HCT116 (cell line): Measurements from ENCODE around the gene SLC35E2B. TPM values are rescaled to one million over a fixed set of nuclear protein-coding genes. Genes with fewer than 3 reads are reported as not detected.
A peak's percentile ranks its signal among the peaks of the same experiment; 100 is the strongest.

ENCODE experiments used
- ATAC-seq: fragments of 200-7000 bp; cut with Tn5 transposase; 2 replicates; pipeline ENCODE4 v1.9.1; 2020; ENCODE audit warnings: mild to moderate bottlenecking, moderate library complexity
- BruUV-seq: library from RNA; stranded (reverse); fragments of 400-500 nt; replicated peaks from 2 replicates; lab custom pipeline; 2021; lab: Mats Ljungman, UMichigan
- CTCF ChIA-PET: fragments of 300-600 bp; sonication (Branson Sonifier 250); formaldehyde crosslinking; loops from one replicate; lab custom pipeline; 2021; ENCODE audit warnings: antibody characterized with exemption; lab: Charles Lee
- POLR2A ChIA-PET: fragments of 300-600, 350-600 bp; sonication (Branson Sonifier 250); formaldehyde crosslinking; loops from one replicate; lab custom pipeline; 2021; ENCODE audit warnings: antibody characterized with exemption; lab: Charles Lee
- RAD21 ChIA-PET, 2 experiments: fragments of 300-600 bp; sonication (Branson Sonifier 250); formaldehyde crosslinking; loops; one replicate each; lab custom pipeline; 2023; ENCODE audit warnings: low total read pairs in 2 of 2; ENCODE audit not compliant: uncharacterized antibody in 2 of 2, unreplicated experiment in 2 of 2, low non-redundant PET in 1 of 2; lab: Charles Lee
- DNase-seq: peaks from one replicate; pipeline ENCODE4 v3.0.0-alpha.2; 2010; ENCODE audit warnings: low read depth, low spot score
- H2AFZ ChIP-seq: fragments of 200-600 bp; shearing (Covaris generic), sonication (generic); 2 replicates; pipeline ENCODE4 v1.6.1; 2017; ENCODE audit warnings: low read depth, mixed run types, mixed read lengths, antibody characterized with exemption, low read length; ENCODE audit not compliant: poor library complexity, severe bottlenecking
- H3K27ac ChIP-seq: 2 replicates; pipeline ENCODE4 v1.5.1; 2012; ENCODE audit warnings: low read depth, low read length
- H3K27me3 ChIP-seq: fragments of 200-600 bp; sonication (generic); 2 replicates; pipeline ENCODE4 v1.6.1; 2016; ENCODE audit warnings: mixed run types, low read length, mixed read lengths; ENCODE audit not compliant: insufficient read depth
- H3K36me3 ChIP-seq, 2 experiments: fragments of 200-500 bp in 1 of 2; fragments of 200-600 bp in 1 of 2; sonication (Bioruptor generic) in 1 of 2; sonication (generic) in 1 of 2; 2 replicates each; pipeline versions ENCODE4 v1.5.1 to v1.6.1; 2014 to 2016; ENCODE audit warnings: low read length in 2 of 2, inconsistent platforms in 1 of 2, mixed read lengths in 1 of 2, mixed run types in 1 of 2; ENCODE audit not compliant: insufficient read depth in 2 of 2, control insufficient read depth in 1 of 2
- H3K4me1 ChIP-seq, 2 experiments: fragments of 200-600 bp in 1 of 2; sonication (generic) in 1 of 2; 2 replicates each; pipeline versions ENCODE4 v1.5.1 to v1.6.1; 2012 to 2017; ENCODE audit warnings: low read length in 2 of 2, inconsistent platforms in 1 of 2, mild to moderate bottlenecking in 1 of 2, mixed read lengths in 1 of 2, mixed run types in 1 of 2, moderate library complexity in 1 of 2; ENCODE audit not compliant: insufficient read depth in 2 of 2, control insufficient read depth in 1 of 2
- H3K4me2 ChIP-seq: fragments of 200-600 bp; sonication (generic); 2 replicates; pipeline ENCODE4 v1.6.1; 2017; ENCODE audit warnings: mixed run types, low read length, mixed read lengths
- H3K4me3 ChIP-seq, 2 experiments: fragments of 200-600 bp in 1 of 2; sonication (generic) in 1 of 2; replicated peaks in 1 of 2; 2 replicates each; pipeline ENCODE4 v1.5.1; 2011 to 2016; ENCODE audit warnings: low read length in 2 of 2, control low read depth in 1 of 2, low read depth in 1 of 2, mild to moderate bottlenecking in 1 of 2, mixed read lengths in 1 of 2, mixed run types in 1 of 2
- H3K79me2 ChIP-seq: fragments of 200-600 bp; sonication (generic); 2 replicates; pipeline ENCODE4 v1.6.1; 2017; ENCODE audit warnings: mild to moderate bottlenecking, mixed run types, low read length, moderate library complexity, mixed read lengths; ENCODE audit not compliant: insufficient read depth
- H3K9ac ChIP-seq: fragments of 200-600 bp; sonication (generic); 2 replicates; pipeline ENCODE4 v1.6.1; 2016; ENCODE audit warnings: low read length, mixed read lengths
- H3K9me2 ChIP-seq: fragments of 200-600 bp; sonication (generic), shearing (Covaris generic); 2 replicates; pipeline ENCODE4 v1.6.1; 2017; ENCODE audit warnings: mixed run types, mild to moderate bottlenecking, moderate library complexity; ENCODE audit not compliant: insufficient read depth
- H3K9me3 ChIP-seq, 2 experiments: fragments of 200-500 bp in 1 of 2; fragments of 200-600 bp in 1 of 2; sonication (Bioruptor generic) in 1 of 2; sonication (generic) in 1 of 2; 2 replicates each; pipeline ENCODE4 v1.6.1; 2014 to 2017; ENCODE audit warnings: low read length in 2 of 2, mixed read lengths in 2 of 2, inconsistent platforms in 1 of 2, low read depth in 1 of 2, mild to moderate bottlenecking in 1 of 2, mixed run types in 1 of 2, moderate library complexity in 1 of 2; ENCODE audit not compliant: control insufficient read depth in 1 of 2, insufficient read depth in 1 of 2
- H4K20me1 ChIP-seq: fragments of 200-600 bp; sonication (generic), shearing (Covaris generic); 2 replicates; pipeline ENCODE4 v1.6.1; 2017; ENCODE audit warnings: mixed run types, mild to moderate bottlenecking, moderate library complexity; ENCODE audit not compliant: insufficient read depth
- SIN3A ChIP-seq: IDR thresholded peaks from 2 replicates; pipeline ENCODE4 v1.6.1; 2012; ENCODE audit warnings: low read depth
- intact Hi-C: fragments of 100-400 bp; cut with micrococcal nuclease; formaldehyde crosslinking; loops from 2 replicates; pipeline ENCODE4 v1.10.0; 2022
- total RNA-seq: library from RNA; stranded (reverse); gene quantifications from one replicate; pipeline ENCODE4 v1.2.1, GENCODE V29; 2021; ENCODE audit not compliant: unreplicated experiment
- TF ChIP-seq, protein P1 (sequence below): IDR thresholded peaks from 2 replicates; pipeline ENCODE4 v1.6.1; 2012; ENCODE audit warnings: low read depth

Gene SLC35E2B
- total RNA-seq, 1 experiment from 2014 or later, result 30.3 TPM

DNA sequence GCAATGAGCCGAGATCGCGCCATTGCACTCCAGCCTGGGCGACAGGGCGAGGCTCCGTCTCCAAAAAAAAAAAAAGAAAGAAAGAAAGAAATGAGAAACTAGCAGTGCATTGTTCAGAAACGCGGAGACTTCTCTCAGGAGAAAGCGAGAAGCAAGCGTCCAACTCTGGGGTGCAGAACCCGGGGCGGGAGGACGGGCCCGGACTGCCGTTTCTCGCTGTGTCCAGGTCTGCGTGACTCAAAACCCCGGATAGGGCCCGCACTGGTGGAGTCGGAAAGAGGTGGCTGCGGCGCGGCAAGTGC lies 77.7 kb downstream of the SLC35E2B start:
- H3K79me2 ChIP-seq, result peaks cover 9% of the 10 kb centered on the region; the same call in 1 of the 2 replicates
- peaks cover 11 to 26% of the 10 kb centered on the region in 2 experiments; a peak in 3 of 4 replicates for H3K4me1 ChIP-seq
- no peak for ATAC-seq
- H3K9me2 ChIP-seq, result no peaks in the 10 kb centered on the region
- peak overlapping the region; percentile 85 to 86 for H3K4me3 ChIP-seq
- H2AFZ ChIP-seq, result no peak overlapping the region
- peak overlapping the region; percentile 90 for H3K9ac ChIP-seq
- no TSS peak for BruUV-seq
- peaks cover 0 to 3% of the 10 kb centered on the region in 2 experiments; a peak in 1 of 4 replicates for H3K36me3 ChIP-seq
- H3K27ac ChIP-seq, result peak overlapping the region; percentile 54
- no peak for DNase-seq
- ChIA-PET RAD21 (interaction anchor here in 1 of 2 experiments (1.1 kb wide), 1 partner anchor 14 kb away, joined by 4 read pairs; no protein-coding TSS in a partner anchor), POLR2A (interaction anchor here (0.8 to 3.3 kb wide), 3 partner anchors 12 to 39 kb away, joined by 3 to 15 read pairs (median 3); no protein-coding TSS in a partner anchor), CTCF (interaction anchor here (1.0 kb wide), 1 partner anchor 14 kb away, joined by 6 read pairs; no protein-coding TSS in a partner anchor)
- H3K27me3 ChIP-seq, result no peaks in the 10 kb centered on the region
- 0 out of 2 replicates have a peak, but pooled peaks cover 3% of the 10 kb centered on the region for H4K20me1 ChIP-seq
- intact Hi-C loops, result loop anchor here (10.0 kb wide), 1 partner anchor 270 kb away; the partner anchor contains the start of gene DVL1
- 0 out of 2 replicates have a peak, but pooled peaks have one; percentile 29 for TF ChIP-seq SIN3A
- TF ChIP-seq, protein P1, sequence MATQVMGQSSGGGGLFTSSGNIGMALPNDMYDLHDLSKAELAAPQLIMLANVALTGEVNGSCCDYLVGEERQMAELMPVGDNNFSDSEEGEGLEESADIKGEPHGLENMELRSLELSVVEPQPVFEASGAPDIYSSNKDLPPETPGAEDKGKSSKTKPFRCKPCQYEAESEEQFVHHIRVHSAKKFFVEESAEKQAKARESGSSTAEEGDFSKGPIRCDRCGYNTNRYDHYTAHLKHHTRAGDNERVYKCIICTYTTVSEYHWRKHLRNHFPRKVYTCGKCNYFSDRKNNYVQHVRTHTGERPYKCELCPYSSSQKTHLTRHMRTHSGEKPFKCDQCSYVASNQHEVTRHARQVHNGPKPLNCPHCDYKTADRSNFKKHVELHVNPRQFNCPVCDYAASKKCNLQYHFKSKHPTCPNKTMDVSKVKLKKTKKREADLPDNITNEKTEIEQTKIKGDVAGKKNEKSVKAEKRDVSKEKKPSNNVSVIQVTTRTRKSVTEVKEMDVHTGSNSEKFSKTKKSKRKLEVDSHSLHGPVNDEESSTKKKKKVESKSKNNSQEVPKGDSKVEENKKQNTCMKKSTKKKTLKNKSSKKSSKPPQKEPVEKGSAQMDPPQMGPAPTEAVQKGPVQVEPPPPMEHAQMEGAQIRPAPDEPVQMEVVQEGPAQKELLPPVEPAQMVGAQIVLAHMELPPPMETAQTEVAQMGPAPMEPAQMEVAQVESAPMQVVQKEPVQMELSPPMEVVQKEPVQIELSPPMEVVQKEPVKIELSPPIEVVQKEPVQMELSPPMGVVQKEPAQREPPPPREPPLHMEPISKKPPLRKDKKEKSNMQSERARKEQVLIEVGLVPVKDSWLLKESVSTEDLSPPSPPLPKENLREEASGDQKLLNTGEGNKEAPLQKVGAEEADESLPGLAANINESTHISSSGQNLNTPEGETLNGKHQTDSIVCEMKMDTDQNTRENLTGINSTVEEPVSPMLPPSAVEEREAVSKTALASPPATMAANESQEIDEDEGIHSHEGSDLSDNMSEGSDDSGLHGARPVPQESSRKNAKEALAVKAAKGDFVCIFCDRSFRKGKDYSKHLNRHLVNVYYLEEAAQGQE, result no peak
- H3K9me3 ChIP-seq, result no peaks in the 10 kb centered on the region
- H3K4me2 ChIP-seq, result peak overlapping the region; percentile 97
